HG02970 (cell line): Measurements from ENCODE around the gene CD99L2.

Source experiments
- ATAC-seq: cut with Tn5 transposase; IDR thresholded peaks from one replicate; pipeline ENCODE4 v1.9.1; 2021; ENCODE audit warnings: mild to moderate bottlenecking, moderate library complexity, moderate number of reproducible peaks; ENCODE audit not compliant: unreplicated experiment, low FRiP score

The CD99L2 gene, protein sequence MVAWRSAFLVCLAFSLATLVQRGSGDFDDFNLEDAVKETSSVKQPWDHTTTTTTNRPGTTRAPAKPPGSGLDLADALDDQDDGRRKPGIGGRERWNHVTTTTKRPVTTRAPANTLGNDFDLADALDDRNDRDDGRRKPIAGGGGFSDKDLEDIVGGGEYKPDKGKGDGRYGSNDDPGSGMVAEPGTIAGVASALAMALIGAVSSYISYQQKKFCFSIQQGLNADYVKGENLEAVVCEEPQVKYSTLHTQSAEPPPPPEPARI

DNA sequence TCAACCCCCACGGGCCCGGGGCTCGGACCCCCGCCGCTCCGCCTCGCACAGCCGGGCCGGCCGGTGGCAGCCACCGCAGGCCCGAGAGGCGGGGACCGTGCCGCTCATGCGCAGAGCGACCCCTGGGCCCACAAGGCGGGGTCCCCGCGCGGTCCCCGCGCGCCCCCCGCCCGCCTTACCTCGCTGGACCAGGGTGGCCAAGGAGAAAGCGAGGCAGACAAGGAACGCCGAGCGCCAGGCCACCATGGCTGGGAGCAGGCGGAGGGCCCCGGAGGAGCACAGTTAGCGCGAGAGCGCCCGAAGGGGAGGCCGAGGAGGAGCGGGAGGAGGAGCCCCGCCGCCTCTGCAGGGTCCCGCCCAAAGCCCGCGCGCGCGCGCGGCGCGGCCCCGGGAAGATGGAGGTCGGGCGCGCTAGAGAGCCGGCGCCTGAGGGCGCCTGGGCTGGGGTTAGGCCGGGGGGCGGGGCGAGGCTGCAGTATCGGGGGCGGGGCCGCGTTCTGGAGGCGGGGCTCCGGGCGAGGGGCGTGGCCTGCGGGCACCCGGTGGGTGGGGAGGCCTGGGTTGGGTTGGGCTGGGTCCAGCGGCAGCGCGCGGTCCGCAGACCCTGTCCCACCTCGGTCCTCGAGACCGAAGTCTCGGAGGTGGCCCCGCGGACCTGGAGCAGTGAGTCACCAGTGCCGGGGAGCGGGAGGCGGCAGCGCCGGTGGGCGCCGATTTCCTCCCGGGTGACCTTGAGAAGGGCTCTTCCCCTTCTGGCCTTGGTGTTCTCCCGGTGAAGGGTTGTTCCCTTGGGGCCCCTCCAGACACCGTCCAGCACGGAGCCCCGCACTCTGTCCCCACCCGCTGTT is at the start of gene CD99L2:
Gene CD99L2 (minus strand): TSS at position 326 of the 848 bp plus-strand sequence. CDS start 80 bp downstream, at position 246.
- ATAC-seq = peak; percentile 92

DNA sequence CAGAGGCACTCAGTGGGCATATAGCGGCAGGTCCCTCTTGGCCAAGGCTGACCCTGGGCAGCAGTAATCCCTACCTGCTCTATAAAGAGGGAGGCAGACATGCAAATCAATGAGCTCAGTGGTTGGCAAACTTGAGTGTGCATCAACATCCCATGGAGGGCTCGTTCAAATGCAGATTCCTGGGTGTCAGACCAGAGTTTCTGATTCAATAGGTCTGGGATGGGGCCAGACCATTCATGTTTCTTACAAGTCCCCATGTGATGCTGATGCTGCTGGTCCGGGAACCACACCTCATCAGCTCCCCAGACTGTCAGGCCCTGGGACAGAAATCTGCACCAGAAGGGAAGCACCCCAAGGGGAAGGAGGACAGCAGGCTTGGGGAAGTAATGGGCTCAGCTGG is 45.8 kb upstream of the CD99L2 start:
- no peak for ATAC-seq

DNA sequence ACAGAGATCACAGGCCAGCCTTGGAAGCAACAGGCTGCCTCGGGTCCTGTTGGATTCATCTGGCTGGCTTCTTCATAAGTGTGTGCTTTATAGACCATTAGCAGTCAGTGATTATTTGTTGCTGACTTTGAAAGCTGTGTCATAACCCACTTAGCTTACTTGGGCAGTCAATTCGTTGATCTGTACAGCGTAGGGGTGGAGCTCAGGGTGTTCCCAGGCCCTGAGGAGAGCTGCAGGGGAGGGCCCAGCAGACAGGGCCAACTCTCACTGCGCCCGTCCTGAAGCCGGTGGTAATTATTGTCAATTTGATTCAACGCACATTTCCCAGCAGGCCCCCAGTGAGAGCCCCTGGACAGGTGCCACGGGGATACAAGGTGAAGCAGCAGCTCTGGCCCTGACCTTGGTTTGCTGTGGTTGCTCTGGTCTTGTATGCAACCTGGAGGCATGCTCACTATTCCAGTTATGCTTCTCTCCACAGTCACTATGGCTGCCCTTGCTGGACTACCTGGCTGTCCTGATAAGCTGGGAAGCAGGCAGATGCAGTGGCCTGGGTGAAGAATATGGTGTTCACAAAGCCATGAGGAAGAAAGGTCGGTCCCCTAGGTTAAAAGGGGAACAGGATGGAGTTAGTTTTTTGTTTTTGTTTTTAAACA is 44.6 kb upstream of the CD99L2 start:
- ATAC-seq = no peak

DNA sequence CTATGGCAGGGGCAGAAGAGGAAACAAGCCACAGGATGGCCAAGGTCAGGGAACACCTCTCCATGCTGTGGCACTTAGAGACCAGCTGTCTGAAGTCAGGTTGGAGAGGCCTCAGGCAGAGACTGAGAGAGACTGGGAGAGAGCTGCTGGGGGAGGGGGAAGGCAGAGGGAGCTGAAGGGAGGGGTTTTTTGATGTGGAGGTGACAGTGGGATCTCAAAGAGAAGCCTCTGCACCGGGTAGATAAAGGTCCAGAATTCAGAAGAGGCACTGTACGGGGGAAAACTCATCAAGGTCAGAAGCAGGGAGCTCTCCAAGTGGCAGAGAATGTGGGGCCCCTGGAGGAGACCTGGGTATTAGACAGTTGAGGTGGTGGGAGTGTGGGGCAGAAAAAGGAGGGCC is 43.1 kb upstream of the CD99L2 start:
- no peak for ATAC-seq

DNA sequence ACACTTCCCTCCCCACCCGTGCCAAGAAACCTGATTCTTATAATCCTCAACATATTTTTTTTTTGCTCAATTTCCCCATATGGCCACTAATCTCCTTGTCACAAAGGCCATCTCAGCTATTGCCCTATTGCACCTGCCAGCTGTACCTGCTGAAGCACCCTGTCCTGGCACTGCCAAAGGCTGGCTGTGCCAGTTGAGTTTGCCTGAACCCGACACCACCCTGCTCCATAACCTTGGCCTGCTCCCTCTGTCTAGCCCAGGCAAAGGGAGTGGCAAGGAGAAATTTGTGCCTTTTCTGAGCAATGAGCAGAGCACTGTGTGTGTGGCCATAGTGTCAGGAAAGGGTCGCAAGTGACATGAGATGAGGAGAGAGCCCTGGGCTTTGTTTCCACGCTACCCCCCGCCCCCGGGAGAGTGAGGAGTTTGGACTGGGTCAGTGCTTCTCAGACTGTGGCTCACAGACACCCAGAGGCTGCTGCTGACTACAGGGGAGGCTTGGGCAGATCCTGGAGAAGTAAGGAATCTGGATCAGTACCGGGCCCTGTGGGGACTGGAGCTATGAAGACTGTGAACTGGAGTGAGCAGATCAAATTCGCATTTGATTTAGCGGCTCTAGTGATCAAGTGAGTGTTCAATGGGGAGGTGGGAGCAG is 42.5 kb upstream of the CD99L2 start:
- ATAC-seq = no peak

DNA sequence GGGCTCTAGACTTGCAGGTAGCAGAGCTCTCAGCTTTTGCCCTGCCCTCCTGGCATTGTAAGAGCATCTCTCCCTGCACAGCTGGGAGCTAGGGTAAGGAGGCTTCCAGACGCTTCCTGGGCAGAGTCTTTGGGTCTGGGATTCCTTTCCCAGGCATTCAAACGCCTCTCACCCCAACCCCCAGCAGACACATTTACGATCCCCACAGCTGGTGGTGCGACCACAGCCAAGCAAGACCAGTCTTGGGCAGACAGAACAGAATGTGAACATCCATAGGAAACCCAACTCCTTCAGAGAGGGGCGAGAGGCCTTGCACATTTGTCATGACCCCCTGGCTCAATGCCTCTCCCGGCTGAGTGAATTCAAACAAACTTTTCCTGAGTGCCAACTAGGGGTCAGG is 38.1 kb upstream of the CD99L2 start:
- ATAC-seq = no peak

DNA sequence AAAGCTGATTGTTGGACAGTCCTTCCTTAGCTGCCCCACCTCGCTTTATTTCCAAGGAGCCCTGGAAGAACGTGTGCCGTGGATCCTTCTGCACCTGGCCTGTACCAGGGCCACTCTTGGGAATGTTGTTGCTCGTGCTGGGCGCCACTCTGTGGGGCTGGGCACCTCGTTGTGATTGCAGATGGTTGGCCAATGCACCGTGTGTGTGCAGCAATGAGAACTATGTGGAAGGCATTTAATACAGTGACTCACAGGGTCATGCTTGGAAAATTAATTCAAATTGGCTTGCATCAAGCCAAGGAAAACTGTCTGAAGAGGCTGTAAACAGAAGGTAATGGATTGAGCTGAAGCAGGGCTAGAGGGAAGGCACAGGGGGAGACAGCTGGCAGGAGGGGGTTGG is 37.0 kb upstream of the CD99L2 start:
- ATAC-seq = no peak

DNA sequence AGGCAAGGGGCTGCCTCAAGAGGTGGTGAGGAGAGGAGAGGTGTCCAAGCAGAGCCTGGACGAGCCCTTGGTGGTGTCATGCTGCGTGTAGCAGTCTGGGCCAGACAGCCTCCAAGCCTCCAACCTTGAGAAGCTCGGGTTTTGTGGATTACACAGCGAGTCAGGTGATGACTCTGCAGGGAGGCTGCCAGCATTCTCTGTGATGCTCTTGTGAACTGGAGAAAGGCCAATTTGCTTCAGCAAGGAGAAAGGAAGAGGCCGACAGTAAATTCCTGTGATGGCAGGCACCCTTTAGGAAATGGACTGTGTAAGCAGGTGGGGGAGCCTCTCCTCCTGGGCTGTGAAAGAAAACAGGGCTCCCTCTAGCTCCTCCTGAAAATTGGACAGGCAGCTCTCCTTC is 36.0 kb upstream of the CD99L2 start:
- no peak for ATAC-seq

DNA sequence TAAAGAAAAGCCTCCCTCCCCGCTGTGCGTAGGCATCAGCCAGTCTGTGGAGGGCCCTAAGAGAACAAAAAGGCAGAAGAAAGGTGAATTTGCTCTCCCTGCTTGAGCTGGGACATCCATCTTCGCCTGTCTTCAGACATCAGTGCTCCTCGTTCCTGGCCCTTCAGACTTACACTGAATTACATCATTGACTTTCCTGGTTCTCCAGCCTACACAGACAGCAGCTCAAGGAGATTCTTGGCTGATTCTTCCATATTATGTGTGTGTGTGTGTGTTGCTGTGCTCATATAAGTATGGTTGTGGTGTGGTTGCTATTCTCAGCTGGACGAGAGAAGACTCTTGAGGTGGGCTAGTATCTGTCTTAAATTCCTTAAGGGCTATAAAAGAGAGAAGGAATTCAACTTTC is 35.5 kb upstream of the CD99L2 start:
- ATAC-seq = no peak

DNA sequence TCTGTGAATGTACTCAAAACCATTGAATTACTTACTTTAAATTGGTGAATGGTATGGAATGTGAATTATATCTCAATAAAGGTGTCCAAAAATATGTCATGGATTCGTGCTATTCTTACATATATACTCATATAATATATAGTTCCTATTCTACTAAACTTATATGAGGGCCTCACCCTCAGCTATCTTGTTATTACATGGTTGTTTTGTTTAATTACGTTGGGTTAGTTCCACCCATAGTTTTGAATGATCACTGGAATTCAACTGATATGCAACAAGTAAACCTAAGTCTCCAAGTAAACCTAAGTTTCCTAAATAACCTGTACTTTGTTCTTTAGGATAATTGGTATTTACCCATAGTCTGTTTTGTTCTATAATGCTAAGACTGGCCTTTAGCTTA is 30.6 kb upstream of the CD99L2 start:
- no peak for ATAC-seq

DNA sequence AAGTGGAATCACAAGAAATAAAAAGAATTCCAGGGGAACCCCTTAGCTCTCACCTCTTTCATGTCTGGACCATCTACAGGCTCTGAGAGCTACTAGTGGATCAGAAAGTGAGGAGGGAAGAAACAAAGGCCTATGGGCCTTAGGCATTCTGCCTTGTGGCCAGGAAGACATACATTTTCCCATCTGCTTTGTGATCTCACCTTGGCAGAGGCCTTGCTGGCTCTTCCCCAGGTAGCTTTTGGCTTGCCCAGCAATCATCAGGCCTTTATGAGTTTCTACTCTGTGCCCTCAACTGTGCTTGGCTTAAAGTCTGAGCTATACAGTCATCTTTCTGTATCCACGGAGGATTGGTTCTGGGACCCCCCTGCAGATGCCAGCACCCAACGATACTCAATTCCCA is 28.3 kb upstream of the CD99L2 start:
- ATAC-seq = no peak

DNA sequence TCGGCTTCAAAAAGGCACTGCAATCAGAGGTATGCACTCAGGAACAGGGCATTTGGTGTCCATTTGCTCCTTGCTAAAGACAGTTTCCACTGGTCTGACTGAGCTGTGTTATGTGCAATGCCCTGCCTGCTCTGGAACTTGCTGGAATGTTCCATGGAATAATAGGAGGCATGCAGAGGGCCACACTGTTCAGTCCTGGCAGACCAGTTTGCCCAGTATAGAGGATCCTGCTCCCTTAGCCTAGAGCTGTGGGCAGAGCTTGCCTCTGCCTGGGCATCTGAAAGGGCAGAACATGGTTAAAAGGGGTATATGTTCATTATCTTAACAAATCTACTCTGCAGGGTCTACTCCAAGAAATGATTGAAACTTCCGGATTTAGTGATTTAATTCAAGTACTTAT is 27.8 kb upstream of the CD99L2 start:
- no peak for ATAC-seq

DNA sequence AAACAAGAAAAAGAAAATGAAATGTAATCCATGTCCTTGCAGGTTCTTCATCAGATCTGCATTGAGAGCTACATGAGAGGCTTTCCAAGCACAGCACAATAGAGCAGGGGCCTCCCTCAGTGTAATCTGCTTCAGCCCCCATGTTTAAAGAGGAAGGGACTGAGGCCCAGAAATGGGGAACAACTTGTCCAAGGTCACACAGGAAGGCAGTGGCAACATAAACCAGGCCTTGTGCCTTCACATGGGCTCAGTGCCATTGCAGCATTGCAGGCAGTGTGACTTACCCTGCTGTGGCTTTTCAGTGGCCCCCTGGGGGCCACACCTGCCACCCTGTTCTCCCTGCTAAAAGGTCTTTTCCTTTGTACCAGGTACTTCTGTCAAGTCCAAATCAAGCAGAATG is 20.9 kb upstream of the CD99L2 start:
- no peak for ATAC-seq

DNA sequence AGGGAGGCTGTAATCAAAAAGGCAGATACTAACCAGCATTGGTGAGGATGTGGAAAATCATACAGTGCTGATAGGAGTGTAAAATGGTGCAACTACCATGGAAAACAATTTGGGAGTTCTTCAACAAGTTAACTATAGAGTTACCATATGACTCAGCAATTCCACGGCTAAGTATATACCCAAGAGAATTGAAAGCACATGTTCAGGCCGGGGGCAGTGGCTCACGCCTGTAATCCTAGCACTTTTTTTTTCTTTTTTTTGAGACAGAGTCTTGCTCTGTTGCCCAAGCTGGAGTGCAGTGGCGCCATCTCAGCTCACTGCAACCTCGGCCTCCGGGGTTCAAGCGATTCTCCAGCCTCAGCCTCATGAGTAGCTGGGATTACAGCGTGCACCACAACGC is 15.0 kb upstream of the CD99L2 start:
- no peak for ATAC-seq

DNA sequence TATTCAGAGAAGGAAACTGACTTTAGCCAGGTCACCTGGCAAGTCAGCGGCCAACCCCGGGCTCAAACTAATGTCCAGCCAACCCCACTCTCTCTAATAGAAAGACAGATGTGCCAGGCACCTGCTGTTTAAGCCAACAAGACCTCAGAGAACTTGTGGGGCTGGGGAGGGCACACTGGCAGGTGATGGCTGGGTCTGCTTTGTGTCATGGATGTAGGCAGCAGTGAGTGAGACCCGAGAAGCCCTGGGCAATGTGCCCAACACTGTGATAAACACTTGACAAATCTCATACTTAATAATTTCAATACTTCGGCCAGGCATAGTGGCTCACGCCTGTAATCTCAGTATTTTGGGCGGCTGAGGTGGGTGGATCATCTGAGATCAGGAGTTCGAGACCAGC is 9.0 kb upstream of the CD99L2 start:
- no peak for ATAC-seq

DNA sequence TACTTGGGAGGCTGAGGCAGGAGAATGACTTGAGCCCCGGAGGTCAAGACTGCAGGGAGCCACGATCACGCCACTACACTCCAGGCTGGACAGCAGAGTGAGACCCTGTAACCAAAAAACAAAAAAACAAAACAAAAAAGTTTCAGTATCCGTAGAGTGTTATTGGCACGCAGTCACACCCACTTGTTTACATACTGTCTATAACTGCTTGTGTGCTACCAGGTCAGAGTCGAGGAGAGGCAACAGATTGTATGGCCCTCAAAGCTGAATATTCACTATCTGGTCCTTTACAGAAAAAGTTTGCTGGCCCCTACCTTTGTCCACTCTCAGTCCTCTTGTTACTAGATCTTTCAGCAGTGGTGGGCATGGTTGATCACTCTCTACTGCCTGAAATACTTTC is 8.2 kb upstream of the CD99L2 start:
- ATAC-seq = no peak

DNA sequence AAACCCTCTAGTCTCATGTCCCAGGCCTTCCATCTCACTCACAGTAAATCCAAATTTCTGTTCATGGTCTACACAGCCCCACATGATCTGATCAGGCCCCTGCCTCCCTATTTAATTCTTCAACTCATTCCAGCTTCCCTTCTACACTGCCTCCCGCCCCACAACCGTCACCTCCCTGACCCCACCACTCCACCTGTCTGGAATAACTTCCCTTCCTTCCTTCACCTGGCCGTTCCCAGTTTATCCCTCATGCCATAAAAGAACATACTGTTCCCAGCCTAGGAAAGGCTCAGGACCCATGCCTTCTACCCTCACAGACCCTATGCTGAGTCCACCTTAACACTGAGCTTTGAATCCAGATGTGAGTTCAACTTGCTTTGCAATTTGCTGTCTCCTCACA is 6.8 kb upstream of the CD99L2 start:
- ATAC-seq = no peak

DNA sequence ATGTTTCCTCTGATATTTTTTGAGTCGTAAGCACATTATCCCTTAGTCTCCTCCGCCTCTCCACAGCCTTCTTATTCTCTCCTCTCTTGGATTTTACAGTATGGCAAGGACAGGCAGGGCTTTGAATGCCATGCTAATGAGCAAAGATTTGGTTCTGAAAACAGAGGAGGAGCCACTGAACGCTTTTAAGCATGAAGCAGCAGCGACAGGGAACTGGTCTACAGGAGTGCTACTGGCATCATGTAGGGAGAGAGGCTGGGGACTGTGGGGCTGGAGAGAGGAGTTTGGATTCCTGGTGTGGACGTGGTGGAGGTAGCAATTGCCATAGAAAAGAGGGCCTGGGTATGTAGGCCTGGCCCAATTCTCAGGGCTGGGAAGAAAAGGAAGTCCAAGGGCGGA is 4.6 kb upstream of the CD99L2 start:
- no peak for ATAC-seq

DNA sequence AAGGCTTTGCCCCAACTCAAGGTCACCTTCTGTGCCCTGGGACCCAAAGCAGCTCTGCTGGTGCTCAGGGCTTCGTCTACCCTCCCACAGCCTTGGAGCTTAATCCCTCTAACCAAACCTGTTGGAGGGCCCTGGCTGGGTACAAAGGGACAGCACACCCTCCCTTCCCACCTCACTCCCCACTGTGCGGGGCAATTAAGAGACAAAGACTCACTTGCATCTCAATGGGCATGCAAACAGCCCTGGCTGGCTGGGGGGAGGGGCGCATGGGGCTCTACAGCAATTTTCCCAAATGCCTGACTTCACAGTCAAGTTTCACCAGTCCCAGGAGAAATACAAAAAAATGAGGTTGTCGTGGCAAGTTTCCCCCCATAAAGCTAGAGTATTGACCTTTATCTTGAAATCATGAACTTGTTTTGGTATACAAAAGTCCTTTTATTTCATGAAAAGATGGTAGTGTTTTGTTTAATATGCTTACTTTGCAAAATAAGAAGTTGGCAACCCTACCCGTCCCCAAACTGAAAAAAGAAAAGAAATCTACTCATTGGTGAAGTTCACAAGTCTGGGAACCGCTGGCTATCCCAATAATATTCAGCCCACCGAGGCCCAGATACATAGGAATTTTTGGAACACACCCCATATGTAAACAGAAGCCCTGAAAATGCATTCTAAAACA is 4.1 kb upstream of the CD99L2 start:
- no peak for ATAC-seq

DNA sequence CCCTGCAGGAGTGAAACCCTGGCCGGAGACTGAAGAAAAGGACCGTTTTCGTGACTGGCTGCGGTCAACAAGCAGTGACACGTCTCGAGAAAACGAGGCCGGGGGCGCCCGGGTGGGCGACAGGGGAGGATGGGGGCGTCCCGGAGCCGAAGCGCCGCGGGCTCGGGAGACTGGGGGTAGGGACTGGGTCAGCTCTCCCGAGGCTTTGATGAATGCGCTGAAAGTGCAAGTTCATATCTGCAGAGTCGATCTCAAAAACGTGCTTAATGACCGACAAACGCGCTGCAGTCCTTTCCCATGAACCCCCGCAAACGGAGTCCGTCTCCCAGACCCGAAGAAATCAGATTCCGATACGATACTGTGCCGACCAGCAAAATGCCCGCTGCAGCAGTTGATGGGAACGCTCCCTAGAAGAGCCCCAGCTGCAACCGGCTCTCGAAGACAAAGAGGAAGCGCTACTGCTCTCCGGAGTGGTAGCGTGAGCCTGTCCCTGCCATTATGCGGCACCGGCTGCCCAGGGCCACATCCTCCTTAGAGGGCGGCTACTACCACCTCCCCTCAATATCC is 806 bp upstream of the CD99L2 start:
- peak; percentile 27 for ATAC-seq
